ENCODE measurements around the gene ELF1.
"Not testable (repeated sequence)": the region's sequence is repeated elsewhere in the genome, so short reads cannot be mapped to it uniquely, and the experiment has no call there.

The ELF1 gene

DNA sequence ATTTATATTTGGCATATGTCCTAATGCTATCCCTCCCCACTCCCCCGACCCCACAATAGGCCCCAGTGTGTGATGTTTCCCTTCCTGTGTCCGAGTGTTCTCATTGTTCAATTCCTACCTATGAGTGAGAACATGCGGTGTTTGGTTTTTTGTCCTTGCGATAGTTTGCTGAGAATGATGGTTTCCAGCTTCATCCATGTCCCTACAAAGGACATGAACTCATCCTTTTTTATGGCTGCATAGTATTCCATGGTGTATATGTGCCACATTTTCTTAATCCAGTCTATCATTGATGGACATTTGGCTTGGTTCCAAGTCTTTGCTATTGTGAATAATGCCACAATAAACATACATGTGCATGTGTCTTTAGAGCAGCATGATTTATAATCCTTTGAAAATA, 23.3 kb upstream of the ELF1 start:
- DNase-seq (ENCODE audit: low spot score) = not testable (repeated sequence)

DNA sequence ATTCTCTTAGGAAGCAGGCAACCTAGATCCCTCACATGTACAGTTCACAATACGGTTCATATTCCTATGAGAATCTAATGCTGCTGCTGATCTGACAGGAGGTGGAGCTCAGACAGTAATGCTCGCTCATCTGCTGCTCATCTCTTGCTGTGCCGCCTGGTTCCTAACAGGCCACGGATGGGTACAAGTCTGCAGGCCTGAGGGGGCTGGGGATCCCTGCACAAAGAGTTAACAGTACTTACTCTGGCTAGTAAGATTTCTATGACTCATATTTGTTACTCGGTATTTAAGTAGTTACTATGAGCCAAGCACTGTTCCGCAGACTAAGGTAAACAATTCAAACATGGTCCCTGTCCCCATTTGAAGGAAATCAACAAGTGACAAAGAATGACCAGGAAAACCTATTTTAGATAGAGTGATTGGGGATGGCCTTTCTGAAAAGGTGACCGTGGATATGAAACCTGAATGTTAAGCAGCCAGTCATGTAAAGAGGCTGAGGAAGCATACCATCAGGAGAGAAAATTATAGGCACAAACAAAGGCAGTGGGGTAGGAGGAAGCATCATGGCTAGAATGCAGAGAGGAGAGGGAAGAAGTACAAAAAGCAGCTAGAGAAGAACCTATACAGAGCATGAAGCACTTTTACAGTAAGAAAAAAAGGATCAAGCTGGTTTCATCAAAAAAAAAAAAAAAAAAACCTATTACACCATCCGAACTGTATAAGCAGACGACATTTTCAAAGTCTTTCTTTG, 21.6 kb upstream of the ELF1 start:
- no peak for DNase-seq (ENCODE audit: low spot score)

DNA sequence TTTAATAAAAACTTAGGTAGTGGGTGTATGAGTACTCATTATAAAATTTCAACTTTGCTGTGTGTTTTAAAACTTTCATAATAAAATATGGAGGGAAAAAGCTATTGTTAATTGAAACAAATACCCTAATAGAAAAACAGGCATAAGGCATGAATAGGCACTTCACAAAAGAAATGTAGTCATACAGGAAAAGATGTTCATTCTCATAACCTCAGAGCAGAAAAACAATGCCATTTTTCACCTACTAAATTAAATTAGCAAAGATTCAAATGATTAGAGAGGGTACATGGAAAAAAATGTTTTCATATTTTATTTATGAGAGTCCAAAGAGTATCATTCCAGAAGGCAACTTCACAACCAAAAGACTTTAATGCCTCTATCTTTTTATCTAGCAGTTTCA, 20.6 kb upstream of the ELF1 start:
- no peak for DNase-seq (ENCODE audit: low spot score)

DNA sequence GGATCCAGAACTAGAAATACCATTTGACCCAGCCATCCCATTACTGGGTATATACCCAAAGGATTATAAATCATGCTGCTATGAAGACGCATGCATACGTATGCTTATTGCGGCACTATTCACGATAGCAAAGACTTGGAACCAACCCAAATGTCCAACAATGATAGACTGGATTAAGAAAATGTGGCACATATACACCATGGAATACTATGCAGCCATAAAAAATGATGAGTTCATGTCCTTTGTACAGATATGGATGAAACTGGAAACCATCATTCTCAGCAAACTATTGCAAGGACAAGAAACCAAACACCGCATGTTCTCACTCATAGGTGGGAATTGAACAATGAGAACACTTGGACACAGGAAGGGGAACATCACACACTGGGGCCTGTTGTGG, 17.4 kb upstream of the ELF1 start:
- not testable (repeated sequence) for DNase-seq (ENCODE audit: low spot score)

DNA sequence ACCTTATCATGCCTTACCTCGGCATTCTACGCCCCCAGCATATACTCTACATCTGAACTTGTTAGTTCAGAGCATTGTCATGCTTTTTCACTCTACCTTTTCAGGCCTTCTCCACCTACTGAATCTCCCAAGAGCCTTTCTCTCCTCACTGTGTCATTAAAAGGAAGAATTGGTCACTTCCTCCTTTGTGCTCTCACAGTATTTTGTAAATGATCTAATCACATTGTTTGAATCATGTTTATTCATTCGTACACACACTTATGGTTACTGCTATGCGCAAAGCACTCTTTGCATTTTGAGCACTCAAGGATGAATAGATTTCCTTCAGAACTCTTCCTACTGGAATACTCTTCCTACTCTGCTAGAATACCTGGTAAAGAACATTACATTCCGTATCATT, 15.8 kb upstream of the ELF1 start:
- DNase-seq (ENCODE audit: low spot score) = no peak

DNA sequence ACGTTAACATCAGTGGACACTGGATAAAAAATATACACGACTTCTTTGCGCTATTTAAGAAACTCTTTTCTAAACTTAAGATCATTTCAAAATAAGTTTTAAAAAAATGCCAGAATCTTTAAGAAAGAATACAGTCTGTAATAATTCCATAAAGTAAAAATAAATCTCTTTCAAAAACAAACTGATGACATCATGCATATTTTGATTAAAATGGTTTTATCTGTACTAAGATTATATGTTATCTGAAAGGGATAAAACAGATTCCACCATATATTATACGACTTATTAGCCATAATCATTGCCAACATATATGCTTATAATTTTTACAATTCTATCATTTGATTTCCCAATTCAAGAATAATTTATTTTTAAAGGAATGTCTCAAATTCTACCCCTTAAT, 15.3 kb upstream of the ELF1 start:
- DNase-seq (ENCODE audit: low spot score) = no peak

DNA sequence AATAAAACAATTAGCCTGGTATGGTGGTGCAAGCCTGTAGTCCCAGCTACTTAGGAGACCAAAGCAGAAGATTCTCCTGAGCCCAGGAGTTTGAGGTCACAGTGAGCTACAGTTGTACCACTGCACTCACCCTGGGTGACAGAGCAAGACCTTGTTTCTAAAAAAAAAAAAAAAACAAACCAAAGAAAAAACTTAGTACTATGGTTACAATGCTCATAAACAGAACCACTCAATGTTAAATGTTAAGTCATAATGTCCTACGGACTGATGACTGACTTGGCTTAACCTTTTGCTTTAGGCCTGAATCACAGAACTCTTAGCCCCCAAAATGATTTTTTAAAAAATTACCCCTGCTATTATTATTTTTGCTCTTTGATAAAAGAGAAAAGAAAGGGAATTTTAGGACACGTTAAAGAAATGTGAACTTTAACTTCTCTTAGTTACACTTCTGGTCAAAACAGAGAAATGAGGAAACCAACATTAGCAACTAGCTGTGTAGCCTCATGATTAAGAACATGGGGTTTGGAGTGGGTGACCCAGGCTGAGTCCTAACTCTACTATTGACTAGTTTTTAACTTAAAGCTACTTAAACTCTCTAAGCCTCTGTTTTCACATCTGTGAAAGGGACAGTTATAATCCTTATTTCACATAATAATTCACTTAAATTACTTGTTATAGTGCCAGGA, 13.7 kb upstream of the ELF1 start:
- DNase-seq (ENCODE audit: low spot score) = no peak

DNA sequence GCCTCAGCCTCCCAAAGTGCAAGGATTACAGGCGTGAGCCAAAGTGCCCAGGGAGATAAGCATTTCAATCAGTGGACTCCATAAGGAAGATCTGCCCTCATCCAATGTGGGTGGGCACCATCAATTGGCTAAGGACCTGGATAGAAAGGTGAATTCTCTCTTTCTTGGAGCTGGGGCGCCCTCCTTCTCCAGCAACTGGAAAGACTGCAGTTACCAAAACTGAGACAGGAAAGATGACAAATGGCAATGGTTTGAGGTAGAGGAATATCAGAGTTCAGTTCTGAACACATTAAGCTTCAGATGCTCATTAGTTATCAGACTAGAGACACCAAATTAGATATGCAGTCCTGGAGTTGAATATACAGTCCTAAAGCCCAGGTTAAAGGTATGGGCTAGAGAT, 10.5 kb upstream of the ELF1 start:
- DNase-seq (ENCODE audit: low spot score) = no peak

DNA sequence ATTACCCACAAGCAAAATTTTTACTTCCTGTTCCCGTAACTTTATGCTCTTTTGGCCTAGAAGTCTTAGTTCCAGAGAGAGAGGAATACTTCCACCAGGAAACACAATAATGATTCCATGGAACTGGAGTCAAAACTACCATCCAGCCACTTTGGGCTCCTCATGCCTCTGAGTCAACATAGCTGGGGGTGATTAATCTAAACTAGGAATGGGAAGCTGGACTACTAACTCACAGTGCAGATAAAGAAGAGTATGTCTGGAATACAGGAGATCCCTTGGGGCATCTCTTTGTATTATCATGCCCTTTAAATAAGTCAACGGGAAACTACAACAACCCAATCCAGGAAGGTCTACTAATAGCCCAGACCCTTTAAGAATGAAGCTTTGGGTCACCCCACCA, 8.9 kb upstream of the ELF1 start:
- no peak for DNase-seq (ENCODE audit: low spot score)

DNA sequence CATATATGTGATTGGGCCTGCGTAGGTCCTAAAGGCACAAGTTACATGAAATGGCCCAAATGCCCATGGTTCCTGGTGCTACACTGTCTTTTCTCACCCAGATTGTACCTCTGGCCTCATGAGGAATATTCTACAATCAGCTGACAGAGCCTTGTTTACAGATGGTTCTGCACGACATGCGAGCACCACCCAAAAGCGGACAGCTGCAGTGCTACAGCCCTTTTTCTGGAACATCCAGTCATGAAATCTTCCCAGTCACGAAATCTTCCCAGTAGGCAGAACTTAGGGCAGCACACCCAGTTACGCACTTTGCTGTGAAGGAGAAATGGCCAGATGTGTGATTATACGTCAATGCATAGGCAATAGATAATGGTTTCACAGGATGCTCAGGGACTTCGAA, 7.7 kb upstream of the ELF1 start:
- DNase-seq (ENCODE audit: low spot score) = no peak

DNA sequence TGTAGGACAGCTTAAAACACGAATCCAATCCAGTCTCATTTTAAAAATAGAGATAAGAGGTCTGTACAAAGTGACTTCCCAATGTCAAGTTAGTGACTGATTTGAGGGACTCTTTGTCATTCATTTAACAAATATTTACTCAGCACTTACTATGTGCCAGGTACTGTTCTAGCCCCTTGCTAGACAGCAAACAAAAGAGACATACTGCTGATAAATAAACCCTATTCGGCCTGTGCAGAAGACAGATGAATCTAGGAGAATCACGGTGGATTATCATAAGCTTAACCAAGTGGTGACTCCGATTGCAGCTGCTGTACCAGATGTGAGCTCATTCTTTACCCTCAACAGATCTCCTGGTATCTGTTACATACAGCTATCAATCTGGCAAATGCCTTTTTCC, 6.4 kb upstream of the ELF1 start:
- DNase-seq (ENCODE audit: low spot score) = no peak

DNA sequence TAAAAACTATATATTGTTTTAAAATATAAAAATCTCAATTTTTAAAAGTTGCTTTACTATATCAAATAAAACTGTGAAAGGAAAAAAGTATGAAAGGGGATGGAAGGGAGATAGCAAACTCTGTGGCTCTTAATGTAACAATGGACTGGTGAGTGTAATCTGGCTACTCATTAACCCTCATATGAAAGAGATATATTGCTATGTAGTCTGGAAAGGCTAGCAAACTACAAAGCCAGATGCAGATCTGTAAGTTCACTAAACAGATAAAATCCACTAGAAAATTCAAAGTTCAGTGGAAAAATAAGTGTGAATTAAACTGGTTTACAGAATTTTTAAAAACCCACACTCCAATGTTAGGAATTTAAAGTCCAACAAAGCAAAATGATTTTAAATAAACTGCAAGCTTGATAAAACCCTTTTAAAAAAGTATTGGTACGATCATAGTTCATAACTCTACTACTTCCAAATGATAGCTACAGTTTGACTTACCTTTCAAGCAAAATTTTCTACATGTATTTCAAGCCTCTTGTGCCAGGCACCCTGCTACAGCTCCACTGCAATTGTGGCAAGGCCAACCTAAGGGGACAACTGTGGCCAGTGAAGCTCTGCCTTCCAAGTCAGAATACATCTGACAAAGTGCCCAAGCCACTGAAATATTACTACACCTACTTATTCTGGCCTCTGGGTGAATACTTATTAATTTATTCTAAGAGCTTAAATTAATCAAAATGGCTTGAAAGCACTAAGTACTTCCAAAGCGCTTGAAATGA, 647 bp upstream of the ELF1 start:
- no peak for DNase-seq (ENCODE audit: low spot score)

DNA sequence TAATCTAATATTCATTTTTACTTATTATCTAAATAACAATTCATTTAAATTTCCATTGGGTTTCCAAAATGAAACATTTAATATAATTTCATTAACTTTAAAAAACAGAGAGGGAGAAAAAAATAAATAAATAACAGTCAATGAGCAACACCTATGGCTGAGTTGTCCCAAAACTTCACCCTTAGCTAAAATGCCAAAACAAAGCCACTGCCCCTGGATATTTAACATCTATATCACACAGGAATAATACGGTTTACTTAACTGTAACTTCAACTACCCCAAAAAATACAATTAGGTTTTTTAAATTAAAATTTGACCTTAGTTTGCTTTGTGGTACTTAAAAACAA, 541 bp downstream of the ELF1 start:
- no peak for DNase-seq (ENCODE audit: low spot score)

DNA sequence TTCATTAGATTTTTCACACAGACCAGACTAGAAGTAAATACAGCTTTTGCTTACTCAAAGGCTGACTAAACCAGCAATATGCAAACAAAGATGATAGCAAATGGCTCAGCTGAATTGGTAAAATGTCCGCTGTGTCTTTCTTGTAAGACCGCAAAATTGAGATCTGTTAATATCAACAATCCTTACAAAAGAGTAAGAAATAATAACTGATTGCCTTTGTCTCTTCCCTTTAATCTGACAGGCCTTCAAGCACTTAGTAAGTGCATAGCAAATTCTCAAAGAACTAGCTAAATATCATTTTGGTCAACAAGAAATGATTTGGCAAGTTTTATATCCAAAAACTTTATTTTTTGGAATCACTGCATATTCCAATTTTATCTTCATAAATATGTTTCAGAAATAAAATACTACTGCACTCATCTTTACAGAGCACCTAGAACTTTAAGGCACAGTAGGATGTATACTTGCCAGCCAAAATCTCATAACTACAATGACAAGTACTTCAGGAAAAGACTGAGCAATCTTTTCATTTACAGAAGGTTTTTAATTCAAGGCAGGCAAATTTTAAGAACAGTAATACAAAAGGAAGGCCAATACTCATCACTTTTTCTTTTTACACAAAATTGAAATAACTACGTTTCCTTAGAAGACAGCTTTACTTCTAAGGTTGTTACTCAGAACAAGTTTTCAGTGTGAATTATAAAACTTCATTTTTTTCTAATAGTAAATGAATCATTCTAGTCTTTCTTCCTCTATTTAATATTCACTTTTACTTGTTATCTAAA, 1.1 kb downstream of the ELF1 start:
- no peak for DNase-seq (ENCODE audit: low spot score)

DNA sequence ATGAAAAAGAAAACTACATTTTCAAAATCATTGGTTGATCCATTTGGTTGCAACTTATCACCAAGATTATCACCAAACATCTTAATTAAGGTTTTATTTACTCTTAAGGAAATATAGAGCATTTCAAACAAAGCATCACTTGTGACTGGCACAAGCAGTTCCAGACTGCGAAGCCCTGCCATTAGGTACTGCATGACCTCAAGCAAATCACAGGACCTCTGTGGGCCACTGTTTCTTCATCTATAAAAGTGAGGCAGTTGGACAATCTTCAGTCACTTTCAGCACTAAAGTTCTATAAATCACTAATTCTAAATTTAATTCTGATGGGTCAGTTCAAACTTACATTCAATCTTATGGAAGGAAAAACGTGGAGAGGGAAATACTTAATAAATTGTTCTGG, 2.0 kb downstream of the ELF1 start:
- DNase-seq (ENCODE audit: low spot score) = no peak

DNA sequence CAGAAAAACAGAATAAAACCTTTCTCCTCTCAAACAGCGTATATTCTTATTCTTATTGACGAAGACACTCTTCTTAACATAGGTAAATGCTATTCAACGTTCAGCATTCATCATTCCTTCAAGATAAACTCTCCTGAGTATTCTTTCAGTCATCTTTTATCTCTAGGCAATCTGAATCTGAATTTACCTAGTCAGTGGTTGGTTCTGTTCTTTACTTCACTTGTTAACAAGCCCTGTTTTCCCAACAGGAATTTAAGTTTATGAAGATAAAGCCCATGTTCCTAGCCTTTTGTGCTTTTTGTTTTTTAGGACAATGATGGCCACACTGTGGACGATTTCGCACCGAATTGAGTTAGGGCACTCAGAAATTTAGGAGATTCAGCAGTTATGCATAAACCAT, 3.2 kb downstream of the ELF1 start:
- DNase-seq (ENCODE audit: low spot score) = no peak

DNA sequence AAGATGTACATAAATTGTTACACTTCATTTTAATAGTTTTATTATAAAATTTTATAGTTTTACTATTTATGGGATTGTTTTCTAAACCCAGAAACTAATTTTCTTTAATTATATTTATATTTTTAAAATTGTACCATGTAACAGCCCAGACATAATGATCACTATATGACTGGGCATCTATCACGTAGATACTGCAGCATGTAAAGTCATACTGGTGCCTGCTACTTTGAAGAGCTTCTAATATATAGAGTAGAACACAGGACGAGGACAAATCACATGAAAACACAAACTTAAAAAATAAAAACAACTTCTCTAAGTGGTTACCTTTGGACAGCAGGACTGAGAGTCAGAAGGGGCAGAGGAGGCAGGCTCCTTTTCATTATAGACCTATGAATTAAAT, 5.3 kb downstream of the ELF1 start:
- no peak for DNase-seq (ENCODE audit: low spot score)

DNA sequence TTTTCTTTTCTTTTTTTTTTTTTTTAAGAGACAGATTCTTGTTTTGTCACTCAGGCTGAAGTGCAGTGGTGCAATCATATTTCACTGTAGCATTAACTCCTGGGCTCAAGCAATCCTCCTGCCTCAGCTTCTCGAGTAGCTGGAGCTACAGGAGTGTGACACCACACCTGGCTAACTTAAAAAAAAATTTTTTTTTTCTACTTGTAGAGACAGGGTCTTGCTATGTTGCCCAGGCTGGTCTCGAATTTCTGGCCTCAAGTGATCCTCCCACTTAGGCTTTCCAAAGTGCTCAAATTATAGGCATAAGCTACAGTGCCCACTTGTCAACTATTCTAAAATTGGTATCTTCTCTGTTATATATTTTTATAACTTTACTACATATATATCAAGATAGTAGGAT, 6.6 kb downstream of the ELF1 start:
- no peak for DNase-seq (ENCODE audit: low spot score)

DNA sequence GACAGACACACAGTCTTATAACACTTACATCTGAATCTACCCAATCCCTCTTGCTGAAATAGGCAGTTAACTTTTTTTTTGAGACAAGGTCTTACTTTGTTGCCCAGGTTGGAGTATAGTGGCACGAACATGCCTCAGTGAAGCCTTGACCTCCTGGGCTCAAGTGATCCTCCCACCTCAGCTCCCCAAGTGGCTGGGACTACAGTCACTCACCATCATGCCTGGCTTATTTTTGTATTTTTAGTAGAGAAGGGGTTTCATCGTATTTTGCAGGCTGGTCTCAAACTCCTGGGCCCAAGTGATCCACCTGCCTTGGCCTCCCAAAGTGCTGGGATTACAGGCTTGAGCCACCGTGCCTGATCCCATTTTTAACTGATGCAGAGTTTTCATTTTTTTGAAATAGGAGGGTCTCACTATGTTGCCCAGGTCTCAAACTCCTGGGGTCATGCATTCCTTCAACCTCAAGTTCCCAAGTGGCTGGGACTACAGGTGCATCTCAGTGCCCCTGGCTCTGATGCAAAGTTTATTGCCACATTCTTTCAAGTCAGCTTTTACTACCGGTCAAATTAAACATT, 7.6 kb downstream of the ELF1 start:
- DNase-seq (ENCODE audit: low spot score) = no peak

DNA sequence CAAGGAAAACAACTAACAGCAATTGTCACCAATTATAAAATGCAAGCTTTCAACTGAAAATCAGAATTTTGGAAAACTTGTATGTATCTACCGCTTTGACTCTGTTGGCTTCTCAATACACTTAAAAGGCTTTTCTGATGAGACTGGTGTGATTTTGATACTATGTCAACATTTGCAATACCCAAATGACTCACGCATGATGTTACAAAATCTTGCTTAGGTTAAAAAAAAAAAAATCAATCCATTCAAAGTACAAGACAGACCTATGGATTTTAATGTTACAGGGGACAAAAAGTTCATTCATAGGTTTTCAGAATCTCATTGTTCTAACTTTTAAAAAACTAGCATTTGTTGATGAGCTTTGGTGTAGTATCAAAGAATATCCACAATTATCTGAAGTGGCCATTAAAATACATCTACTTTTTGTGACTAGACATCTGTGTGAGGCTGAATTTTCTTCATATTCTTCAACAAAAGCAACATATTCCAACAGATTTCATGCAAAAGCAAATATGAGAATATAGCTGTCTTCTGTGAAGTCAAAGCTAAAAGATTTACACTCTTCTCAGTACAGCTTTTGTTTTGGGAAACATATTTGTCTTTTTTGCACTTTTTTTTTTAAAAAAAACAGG, 10.7 kb downstream of the ELF1 start:
- DNase-seq (ENCODE audit: low spot score) = no peak

DNA sequence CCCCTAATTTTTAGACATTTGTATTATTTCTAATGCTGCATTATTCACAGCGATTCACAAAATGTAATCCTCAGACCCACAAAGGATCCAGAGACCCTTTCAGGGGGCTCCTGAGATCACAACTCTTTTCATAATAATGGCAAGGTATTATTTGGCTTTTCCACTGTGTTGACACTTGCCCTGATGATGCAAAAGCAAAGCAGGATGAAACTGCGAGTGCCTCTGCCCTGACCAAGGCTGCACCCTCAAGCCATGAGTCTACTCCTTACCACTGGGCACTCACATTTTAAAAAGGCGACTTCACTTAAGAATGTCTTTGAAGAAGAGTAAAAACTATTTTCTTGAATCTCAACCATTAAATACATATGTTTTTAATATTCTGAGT, 11.4 kb downstream of the ELF1 start:
- DNase-seq (ENCODE audit: low spot score) = no peak
